Limb (tissue), 2 donors: ENCODE data around the gene RNF150.

Experiments
- DNase-seq, 2 donors: peaks; one replicate each; pipeline ENCODE4 v3.0.0-alpha.2; 2016; ENCODE audit errors: extremely low spot score in 2 of 2

RNF150 gene

GRCh38 chr4:141028024-141028529, 105.2 kb downstream of the RNF150 start:
- DNase-seq: peak in 1 of 2 donors; percentile 76

DNA sequence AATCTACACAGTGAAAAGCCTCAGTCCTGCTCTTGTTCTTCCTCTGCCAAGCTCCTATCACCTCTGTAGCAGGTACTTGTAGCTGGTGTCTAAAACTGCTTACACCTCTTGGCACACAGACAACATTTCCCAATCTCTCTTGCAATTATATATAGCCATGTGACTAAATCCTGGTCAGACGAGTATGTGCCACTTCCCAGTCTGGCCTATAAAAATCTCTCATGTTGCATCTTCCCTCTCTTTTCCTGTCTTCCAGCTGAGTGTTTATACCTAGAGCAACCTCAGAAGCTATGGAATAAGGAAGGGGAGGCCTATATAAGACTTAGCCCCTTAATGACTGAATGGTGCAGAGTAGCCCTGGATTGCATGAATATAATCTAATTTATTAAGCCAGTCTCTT, 105.8 kb downstream of the RNF150 start:
- no peak for DNase-seq

- DNase-seq: no peak
Measured at GRCh38 chr4:141026900-141027299, 106.4 kb downstream of the RNF150 start.

- no peak for DNase-seq
Measured at GRCh38 chr4:141023051-141023450, 110.2 kb downstream of the RNF150 start.

GRCh38 chr4:141022111-141022695, 111.1 kb downstream of the RNF150 start:
- no peak for DNase-seq

DNA sequence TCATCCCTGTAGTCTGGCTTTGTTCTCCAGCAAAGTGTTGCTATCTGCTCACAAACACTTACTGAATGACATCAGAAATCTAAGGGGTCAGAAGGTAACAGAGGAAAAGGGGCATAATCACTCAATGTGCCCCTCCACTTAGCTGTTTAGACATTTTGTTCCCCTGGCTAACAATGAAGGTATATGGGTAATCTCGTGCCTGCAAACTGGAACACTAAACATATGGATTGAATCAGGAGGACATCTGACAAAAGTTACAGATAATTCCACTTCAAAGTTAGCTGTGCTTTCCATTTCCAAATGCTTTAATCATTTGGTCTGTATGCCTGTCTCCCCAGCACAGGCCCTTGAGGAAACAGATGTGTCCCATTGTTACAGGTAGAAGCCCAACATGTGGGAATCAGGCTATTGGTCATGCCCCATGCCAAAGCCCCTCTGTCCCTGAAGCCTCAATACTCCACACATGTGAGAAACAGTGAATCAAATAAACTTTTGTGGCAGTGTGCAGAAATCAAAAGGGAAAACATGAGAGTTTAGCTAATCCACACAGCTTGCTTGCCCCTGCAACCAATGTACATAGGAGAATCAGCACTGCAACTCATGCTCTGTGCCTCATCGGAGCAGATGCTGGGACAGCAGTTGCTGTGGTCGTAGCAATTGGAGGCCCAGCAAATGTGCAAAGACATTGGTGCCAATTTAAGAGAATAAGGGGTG, 111.7 kb downstream of the RNF150 start:
- DNase-seq: peak in 1 of 2 donors; percentile 34

DNA sequence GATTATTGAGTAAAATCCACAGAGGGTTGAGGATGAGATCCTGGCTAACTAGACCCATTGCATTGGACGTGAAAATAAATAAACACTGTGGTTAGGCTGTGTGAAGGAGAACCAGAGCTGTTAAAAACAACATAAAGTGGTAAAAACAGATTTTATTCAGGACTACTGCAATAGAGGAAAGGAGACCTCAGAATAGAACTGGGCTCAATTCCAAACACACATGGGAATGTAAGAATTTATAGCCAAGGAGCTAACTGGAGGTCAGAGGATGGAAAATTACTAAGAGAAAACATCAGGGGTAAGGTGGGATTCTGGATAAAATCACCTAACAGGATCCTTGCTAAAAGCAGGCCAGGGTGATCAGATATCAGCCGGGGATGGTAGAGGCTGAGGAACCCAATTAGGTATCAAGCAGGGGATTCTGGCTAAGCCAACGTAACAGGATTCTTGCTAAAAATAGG, 112.4 kb downstream of the RNF150 start:
- DNase-seq: peak; percentile 35 to 53

GRCh38 chr4:141019768-141020167, 113.5 kb downstream of the RNF150 start:
- no peak for DNase-seq

DNA sequence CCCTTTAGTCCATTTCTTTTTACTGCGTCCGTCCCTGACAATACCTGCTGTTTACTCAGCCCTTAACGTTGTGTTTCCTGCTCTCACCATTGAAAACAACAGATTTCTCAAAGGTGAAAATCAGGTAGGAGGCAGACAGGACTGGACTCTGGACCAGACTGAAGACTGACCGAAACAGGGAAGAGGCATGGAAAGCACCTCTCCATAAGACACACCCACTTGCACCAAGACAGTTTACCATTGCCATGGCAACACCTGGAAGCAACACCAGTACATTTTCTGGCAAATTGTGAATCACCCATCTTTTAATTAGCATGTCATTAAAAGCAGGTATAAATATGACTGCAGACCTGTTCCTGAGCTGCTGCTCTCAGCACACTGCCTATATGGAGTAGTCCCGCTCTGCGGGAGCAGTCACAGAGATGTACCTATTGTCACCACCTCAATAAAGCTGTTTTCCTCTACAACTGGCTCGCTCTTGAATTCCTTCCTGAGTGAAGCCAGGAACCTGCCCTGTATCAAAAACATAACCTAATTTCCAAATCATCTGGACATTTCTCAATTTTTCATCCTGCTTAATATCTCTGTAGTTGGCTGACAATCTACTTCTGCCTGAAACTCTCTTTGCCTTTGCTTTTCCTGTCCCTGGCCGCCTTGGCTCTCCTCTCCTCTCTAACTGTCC, 117.0 kb downstream of the RNF150 start:
- DNase-seq: no peak

DNA sequence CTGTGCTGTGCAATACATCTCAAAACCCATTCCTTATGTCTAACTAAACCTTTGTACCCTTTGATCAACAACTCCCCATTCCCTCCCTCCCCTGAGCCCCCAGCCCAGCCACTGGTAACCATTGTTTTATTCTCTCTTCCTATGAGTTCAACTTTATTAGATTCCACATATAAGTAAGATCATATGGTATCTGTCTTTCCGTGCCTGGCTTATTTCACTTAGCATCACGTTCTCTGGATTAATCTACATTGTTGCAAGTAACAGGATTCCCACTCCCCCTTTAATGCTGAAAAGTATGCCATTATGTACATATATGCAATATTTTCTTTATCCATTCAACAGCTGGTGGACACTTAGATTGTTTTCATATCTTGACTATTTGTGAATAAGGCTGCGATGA, 119.4 kb downstream of the RNF150 start:
- no peak for DNase-seq

- peak in 1 of 2 donors; percentile 40 for DNase-seq
Measured at GRCh38 chr4:141011901-141012315, 121.4 kb downstream of the RNF150 start.

- no peak for DNase-seq
Measured at GRCh38 chr4:141009931-141010330, 123.3 kb downstream of the RNF150 start.

DNA sequence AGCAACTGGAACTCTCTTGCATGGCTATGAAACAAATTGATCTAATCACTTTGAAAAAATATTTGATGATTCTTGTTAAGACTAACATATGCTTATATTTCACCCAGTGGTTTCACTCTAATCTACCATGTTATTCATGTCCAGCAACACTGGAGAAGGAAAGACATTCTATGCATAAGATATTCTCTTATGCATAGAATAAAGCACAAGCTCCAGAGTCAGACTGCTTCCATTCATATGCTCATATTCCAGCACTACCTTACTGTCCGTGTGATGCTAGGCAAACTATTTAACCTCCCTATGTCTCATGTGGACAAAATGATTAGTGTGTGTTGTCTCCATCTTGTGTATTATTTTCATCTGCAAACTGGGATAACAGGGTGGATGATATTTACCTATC, 124.1 kb downstream of the RNF150 start:
- DNase-seq: no peak

GRCh38 chr4:141006242-141006802, 126.9 kb downstream of the RNF150 start:
- DNase-seq: no peak

DNA sequence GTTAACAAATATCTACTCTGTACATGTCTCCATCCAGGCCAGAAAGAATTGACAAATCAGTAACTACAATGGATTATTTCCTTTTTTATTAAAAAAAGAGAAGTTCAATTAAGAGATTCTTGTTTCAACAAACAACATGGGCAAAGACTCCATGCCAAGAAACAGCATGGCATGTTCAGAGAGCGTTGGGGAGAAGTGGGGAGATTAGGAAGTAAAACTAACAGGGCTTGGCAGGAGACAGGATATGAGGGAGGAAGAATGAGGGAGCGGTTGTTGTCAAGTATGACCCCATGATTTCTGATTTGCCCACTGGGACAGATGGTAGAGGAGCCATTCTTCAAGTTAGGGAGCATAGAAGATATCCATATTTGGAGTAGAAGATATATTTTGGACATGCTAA, 128.4 kb downstream of the RNF150 start:
- DNase-seq: no peak

DNA sequence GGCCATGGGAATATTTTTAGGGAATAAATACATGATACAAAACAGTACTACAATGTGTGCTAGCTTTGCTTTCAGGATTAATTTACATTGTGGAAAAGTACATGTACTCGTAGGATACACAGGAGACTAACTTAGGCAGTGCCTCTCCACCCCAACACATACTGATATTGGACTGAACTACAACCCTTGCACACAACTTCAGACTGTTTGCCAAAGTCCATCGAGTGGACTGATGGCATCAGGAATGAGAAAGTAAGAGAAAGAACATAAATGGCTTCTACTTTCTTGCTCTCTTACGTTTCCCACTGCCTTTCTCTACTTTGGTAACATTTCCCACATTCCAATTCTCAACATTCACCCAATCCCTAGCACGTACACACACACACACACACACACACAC, 130.1 kb downstream of the RNF150 start:
- no peak for DNase-seq

GRCh38 chr4:141002323-141002805, 130.9 kb downstream of the RNF150 start:
- no peak for DNase-seq

GRCh38 chr4:140996766-140997165, 136.5 kb downstream of the RNF150 start:
- DNase-seq: peak in 1 of 2 donors; percentile 55

GRCh38 chr4:140995058-140995457, 138.2 kb downstream of the RNF150 start:
- no peak for DNase-seq

- DNase-seq: no peak
Measured at GRCh38 chr4:140994015-140994414, 139.3 kb downstream of the RNF150 start.

GRCh38 chr4:140993370-140993769, 139.9 kb downstream of the RNF150 start:
- DNase-seq: no peak

DNA sequence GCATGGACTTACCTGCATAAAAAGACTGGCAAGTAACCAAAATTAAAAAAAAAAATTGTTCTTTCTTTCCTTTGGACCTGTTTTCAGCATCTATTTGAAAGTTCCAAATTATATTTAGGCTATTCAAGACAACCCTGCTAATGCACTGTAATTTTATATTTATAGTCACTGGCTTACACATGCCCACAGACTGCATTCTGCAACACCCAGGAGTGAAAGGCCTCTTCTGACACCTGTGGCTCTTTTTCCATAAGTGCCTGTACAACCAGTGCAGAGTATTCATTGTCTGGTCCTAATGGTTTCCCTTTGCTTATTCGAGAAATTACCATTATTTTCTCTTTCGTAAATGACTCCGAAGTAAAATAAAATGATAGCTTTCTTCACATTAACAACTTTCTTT, 143.3 kb downstream of the RNF150 start:
- no peak for DNase-seq
